H1 (cell line): ENCODE measurements around the gene MIER1.

Experiments used
- JUND ChIP-seq: IDR thresholded peaks from 2 replicates; pipeline ENCODE4 v1.6.1; 2011; ENCODE audit warnings: mild to moderate bottlenecking, improper control_type of control experiment, low read length
- KDM4A ChIP-seq: IDR thresholded peaks from one replicate; pipeline ENCODE4 v1.7.1; 2012; ENCODE audit warnings: low read depth, mild to moderate bottlenecking, moderate library complexity, low read length, inconsistent platforms; ENCODE audit not compliant: severe bottlenecking
- SIN3A ChIP-seq, 2 experiments: IDR thresholded peaks in 1 of 2; conservative IDR thresholded peaks in 1 of 2; 2 replicates each; pipeline ENCODE4 v1.6.1; 2011 to 2012; ENCODE audit warnings: low read length in 2 of 2, improper control_type of control experiment in 1 of 2, low read depth in 1 of 2, mild to moderate bottlenecking in 1 of 2
- SP4 ChIP-seq: IDR thresholded peaks from 2 replicates; pipeline ENCODE4 v1.6.1; 2012; ENCODE audit warnings: low read length, inconsistent platforms
- TF ChIP-seq, protein P1 (sequence below), 3 experiments: IDR thresholded peaks; 1 replicate in 2 of 3; 2 replicates in 1 of 3; pipeline versions ENCODE4 v1.5.1 to v1.6.1; 2011; ENCODE audit warnings: low read length in 3 of 3, mild to moderate bottlenecking in 3 of 3, inconsistent platforms in 2 of 3, low read depth in 1 of 3, moderate library complexity in 1 of 3; ENCODE audit not compliant: insufficient read depth in 1 of 3; ENCODE audit errors: control extremely low read depth in 1 of 3

DNA sequence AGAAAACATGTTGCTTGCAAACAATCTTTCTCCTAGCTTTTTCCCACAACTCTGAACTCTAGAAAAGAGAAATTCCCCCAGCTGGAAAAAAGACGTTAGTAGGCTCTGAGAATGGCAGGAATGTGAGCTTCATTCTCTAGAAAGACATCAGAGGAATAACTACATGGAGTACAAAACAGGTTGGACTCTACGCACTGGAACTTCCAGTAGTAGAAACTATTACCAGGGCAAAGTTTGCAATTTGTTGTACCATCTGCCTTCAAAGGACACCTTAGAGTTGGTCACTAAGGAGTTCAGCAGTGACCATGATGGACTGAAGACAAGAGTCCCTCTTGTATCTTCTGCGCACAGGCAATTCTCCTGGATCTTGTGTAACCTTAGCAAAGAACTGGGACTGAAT lies 68.3 kb downstream of the MIER1 start:
- TF ChIP-seq KDM4A (no peak), JUND (no peak), SP4 (no peak), SIN3A (conservative IDR thresholded peaks at IDR 0.05 in 1 of 2, IDR thresholded peaks at IDR 0.05 in 1 of 2; ENCODE audit: low read depth in 1 of 2, low read length in 2 of 2) (no peak)
- TF ChIP-seq, protein P1, sequence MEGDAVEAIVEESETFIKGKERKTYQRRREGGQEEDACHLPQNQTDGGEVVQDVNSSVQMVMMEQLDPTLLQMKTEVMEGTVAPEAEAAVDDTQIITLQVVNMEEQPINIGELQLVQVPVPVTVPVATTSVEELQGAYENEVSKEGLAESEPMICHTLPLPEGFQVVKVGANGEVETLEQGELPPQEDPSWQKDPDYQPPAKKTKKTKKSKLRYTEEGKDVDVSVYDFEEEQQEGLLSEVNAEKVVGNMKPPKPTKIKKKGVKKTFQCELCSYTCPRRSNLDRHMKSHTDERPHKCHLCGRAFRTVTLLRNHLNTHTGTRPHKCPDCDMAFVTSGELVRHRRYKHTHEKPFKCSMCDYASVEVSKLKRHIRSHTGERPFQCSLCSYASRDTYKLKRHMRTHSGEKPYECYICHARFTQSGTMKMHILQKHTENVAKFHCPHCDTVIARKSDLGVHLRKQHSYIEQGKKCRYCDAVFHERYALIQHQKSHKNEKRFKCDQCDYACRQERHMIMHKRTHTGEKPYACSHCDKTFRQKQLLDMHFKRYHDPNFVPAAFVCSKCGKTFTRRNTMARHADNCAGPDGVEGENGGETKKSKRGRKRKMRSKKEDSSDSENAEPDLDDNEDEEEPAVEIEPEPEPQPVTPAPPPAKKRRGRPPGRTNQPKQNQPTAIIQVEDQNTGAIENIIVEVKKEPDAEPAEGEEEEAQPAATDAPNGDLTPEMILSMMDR (IDR thresholded peaks at IDR 0.05; ENCODE audit: control extremely low read depth in 1 of 3, insufficient read depth in 1 of 3, low read depth in 1 of 3, low read length in 3 of 3): no peak
